GM12872 (cell line): ENCODE data around the gene CRELD1.

Experiments used
- CTCF ChIP-seq: IDR thresholded peaks from 3 replicates; pipeline ENCODE4 v1.5.1; 2011; ENCODE audit warnings: low read depth, mild to moderate bottlenecking, low read length, moderate library complexity; ENCODE audit not compliant: insufficient read depth

The CRELD1 gene

GRCh38 chr3:9891072-9891622 is 42.5 kb upstream of the CRELD1 start:
- TF ChIP-seq CTCF = no peak

- TF ChIP-seq CTCF = no peak
These were observed 39.9 kb upstream of the CRELD1 start for GRCh38 chr3:9893739-9894138.

DNA sequence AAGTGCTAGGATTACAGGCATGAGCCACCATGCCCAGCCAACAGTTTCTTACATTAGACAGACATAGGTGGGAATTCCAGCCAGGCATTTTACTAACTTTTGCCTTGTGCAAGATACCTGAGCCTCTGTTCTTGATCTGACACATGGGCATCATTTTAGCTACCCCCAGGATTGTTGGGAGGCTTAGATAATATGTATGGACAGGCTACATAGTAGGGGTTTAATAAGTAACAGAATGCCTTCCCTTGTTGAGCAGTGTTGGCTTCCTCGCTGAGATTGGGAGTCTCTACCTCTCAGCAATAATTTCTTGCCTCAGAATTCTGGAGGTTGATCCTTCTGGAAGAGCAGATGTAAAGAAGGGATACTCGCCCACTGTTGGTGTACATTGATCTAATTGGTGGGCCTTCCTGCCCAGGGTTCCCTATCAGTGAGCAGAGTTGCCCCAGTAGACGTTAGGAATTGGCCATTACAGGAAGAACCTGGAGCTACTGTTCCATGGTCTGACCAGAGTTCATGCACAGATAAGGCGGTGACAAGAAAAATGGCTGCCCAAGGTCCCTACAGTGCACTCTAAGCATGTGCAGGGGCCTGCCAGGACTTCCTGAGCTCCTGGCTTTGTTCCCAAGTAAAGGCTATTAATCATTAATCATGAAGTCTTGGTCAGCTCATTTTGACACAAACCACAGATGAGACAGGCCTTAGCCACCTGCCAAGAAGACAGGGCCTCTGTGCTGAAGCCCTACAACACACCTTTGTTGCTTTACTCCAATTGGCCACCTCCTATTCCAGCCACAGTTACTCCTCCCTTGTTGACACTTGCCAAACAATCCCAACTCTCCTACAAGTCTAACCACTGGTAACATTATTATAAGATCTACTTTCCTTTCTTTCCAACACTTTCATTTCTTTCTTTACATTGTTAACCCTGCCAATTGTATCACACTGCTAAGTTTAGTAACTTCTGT is 35.9 kb upstream of the CRELD1 start:
- no peak for TF ChIP-seq CTCF

DNA sequence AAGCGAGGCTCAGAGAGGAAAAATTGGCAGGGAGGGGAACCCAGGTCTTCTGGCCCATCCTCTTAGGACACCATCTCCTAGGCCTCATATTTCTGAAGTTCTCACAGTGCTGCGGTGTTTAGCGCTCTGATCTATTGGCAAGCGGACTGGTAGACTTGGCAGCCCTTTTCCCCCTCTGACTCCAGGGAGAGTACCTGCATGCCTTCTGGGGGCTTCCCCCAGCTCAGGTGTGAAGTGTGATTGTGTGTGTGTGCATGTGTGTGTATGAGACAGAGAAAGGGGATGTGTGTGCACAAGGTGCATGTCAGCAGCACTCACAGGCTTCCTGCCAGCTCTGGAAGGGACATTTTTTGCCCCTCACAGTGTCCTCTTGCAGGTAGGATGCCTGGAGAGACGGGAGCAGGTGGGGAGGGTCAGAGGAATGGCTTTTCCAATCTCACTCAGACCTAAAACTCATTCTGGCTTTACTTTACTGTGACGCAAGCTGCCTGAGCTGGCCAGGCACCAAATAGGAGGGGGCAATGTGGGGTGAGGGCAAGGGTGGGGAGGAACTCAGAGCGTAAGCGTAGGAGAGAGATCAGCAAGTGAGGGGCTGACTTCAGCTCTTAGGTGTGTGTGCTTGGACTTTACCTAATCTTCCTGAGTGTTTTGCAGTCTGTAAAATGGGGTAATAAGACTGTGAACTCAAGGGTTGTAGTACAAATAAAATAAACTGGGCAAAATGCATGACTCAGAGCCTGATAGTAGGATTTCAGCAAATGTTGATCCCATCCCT is 35.0 kb upstream of the CRELD1 start:
- TF ChIP-seq CTCF = no peak

DNA sequence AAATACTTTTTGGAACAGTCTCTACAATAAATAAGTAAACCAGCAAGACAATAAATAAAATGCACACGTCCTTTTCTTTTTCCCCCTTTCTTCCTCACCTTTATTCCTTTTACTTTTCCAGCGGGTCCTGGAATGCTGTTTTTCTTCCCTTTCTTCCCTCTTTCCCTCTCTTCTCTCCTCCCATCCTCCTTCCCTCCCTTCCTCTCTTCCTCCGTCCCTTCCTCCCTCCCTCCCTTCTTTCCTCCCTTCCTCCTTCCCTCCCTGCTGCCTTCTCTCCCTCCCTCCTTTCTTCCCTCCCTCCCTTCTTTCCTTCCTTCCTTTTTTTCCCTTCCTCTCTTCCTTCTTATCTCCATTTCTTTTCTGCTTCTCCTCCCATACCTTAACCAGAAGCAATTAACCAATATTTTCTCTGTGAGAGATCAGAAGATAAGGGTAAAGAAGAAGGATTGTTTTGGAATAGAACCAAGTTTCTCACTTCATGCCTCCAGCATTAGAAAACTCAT is 34.3 kb upstream of the CRELD1 start:
- TF ChIP-seq CTCF = no peak

- TF ChIP-seq CTCF = no peak
These were observed 31.7 kb upstream of the CRELD1 start for GRCh38 chr3:9901967-9902366.
